GM21515 (cell line): ENCODE measurements around the gene BDKRB2.

Experiments
- ATAC-seq: cut with Tn5 transposase; IDR thresholded peaks from one replicate; pipeline ENCODE4 v1.9.1; 2021; ENCODE audit not compliant: unreplicated experiment

BDKRB2 gene

GRCh38 chr14:96268431-96269358 lies 64.1 kb downstream of the BDKRB2 start:
- ATAC-seq = no peak

DNA sequence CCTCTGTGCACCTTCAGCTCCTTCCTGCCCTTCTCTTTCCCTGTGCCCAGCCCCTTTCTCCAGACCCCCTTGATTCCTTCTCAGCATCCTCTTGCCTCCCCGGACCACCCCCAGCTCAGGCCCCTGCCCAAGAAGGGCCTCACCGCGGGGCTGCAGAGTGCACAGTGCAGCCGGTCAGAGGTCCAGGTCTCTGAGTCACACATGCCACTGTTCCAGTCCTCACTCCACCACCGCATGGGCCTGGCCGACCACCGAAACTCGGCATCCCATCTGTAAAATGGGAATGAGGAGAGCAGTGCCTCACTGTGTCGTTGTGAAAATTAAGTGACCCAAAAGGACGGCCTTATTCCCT lies 64.7 kb downstream of the BDKRB2 start:
- no peak for ATAC-seq

- ATAC-seq = no peak
Observed at GRCh38 chr14:96270565-96271420, 66.2 kb downstream of the BDKRB2 start.

- no peak for ATAC-seq
Observed at GRCh38 chr14:96271421-96271762, 66.8 kb downstream of the BDKRB2 start.

DNA sequence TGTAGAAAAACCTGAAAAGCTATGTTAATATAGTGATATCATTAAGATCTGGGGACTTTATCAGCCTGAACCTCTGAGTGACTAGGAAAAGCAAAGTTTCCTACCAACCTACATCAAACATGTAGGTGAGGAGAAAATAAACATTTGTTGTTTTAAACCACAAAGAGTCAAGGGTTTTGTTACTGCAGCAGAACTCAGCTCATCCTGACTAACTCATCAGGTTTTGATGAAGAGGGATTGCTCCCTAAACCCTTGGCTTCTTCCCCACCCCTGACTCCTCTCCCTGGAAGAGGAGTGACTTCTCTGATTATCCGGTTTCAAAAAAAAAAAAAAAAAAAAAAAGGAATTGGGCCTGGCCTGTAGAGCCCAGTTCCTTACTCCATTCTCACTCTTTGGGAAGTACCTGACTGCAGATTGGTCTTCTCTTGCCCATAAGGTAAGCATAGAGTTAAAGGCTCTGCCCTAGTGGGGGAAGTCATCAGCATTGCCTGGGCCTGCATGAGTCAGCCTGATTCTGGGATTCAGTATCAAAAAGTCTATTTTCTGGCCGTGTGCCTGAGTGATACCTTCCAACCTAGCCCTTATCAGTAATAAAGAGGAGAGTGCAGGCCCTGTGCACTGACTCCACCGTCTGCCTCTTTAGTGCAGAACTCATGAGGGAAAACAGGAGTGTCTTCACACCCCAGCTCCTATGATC lies 68.3 kb downstream of the BDKRB2 start:
- no peak for ATAC-seq

- ATAC-seq = no peak
Observed at GRCh38 chr14:96273629-96274028, 69.0 kb downstream of the BDKRB2 start.

DNA sequence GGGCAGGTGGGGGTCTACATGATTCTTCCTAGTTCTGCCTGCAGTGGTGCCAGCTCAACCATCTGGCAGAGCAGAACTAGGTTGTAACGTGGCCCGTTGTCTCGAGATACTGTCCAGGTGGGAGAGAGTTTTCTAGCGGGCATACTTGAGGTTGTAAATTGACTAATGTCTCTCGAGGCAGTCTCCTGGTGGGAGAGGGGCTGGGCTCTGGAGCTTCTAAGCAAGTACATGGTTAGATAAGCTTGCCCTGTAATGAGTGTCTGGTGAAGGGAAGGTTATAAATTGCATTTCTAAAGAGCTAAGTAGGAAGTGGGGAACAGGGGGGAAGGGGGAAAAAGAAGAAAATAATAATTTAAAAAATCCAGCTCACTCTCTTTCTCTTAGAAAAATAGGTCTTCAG lies 69.5 kb downstream of the BDKRB2 start:
- ATAC-seq = no peak

DNA sequence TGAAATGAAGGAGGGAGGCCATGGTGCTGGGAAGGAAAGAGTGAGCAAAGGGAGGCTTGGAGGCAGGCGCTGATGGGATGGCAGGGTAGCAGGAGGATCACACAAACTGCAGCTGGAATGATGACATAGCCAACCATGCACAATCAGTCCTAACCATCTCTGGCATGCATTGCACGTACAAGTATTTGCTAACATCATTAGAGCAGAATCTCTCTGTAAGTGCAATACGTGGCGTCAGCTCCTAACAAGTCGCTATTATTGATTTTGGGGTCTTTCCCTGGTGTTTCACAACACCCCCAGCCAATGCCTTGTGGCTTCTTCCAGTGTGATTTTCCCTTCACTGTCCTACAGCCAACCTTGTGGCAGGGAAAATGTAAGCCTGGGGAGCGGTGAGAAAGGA lies 69.9 kb downstream of the BDKRB2 start:
- no peak for ATAC-seq

GRCh38 chr14:96275177-96276112 lies 70.8 kb downstream of the BDKRB2 start:
- ATAC-seq = no peak

DNA sequence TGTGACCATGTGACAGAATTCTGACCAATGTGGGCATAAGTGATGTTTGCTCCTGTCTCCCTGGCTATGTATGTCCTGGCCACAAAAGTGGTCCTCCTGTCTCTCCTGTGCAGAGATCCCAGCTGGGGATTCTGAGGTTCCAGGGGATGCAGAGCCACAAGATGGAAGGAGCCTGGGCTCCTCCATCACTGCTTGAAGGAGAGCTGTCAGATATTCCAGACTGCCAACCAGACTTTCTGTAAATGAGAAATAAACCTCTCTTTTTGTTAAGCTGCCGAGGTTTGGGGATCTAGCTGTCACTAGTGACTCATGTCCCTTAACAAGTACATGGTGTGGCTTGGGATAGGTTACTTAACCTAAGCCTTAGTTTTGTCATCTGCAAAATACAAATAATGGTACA lies 73.3 kb downstream of the BDKRB2 start:
- no peak for ATAC-seq

GRCh38 chr14:96279564-96279963 lies 74.9 kb downstream of the BDKRB2 start:
- ATAC-seq = no peak

DNA sequence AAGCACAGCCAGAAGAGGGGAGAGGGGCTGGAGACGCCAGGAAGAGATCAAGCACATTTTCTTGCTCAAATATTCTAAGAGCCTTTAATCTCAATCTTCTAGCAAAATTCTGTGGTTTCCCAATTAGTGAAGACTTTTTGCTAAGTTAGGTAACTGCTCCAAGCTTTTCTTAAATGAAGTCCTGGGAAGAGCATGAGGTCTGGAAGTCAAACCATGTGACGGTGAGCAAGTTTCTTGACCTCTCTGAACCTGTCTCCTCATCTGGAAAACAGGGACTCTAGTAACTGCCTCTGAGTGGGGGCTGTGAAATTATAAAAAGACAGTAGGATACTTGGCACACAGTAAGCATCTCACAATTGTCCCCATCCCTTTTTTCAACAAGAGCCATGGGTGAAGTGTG lies 75.5 kb downstream of the BDKRB2 start:
- no peak for ATAC-seq

GRCh38 chr14:96281486-96281885 lies 76.8 kb downstream of the BDKRB2 start:
- no peak for ATAC-seq

DNA sequence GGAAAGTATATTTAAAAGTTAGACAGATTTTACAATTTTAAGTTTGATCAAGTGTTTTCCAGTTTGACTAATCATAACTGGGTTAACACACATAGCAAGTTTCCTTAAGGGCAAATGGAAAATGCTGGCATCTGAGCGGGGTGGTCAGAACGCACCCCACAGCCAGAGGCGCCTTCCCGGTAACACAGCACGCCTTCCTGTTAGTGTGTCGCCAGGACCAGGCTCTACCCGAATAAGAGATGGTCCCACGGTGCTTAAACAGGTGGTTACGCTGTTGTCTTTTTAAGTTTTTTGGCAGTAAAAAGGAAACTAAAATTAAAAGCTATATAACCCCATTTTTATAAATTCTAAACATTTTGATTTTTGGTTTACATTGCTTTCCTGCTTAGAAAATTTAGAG lies 79.4 kb downstream of the BDKRB2 start:
- ATAC-seq = no peak

- ATAC-seq = no peak
Observed at GRCh38 chr14:96284430-96284829, 79.8 kb downstream of the BDKRB2 start.

- no peak for ATAC-seq
Observed at GRCh38 chr14:96285667-96286066, 81.0 kb downstream of the BDKRB2 start.

DNA sequence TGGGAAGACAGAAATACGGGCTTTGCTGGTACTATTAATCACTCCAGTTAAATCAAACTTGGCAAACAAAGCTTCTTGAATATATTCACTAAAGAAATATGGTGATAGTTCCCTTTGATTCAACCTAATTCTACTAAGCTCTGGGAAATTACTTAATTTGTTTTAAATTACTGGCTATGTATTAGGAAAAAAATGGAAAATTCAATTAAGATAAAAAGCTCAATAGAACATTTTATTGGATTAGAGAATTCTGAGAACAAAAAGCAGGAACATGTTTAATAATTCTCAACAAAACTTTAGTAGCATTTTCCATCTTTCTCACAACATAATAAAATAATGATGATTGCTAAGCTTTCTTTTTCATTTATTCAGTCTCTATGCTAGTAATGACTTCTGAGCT lies 81.6 kb downstream of the BDKRB2 start:
- ATAC-seq = no peak

GRCh38 chr14:96287856-96288255 lies 83.2 kb downstream of the BDKRB2 start:
- no peak for ATAC-seq
